Hepatocyte (in vitro differentiated cells): Measurements from ENCODE around the gene CCL14. TPM values are rescaled to one million over a fixed set of nuclear protein-coding genes. Genes with fewer than 3 reads are reported as not detected.
A peak's percentile ranks its signal among the peaks of the same experiment; 100 is the strongest.
"Not testable (repeated sequence)": the region's sequence is repeated elsewhere in the genome, so short reads cannot be mapped to it uniquely, and the experiment has no call there.

Experiments
- DNase-seq: peaks from one replicate; pipeline ENCODE4 v3.0.0-alpha.2; 2016; ENCODE audit warnings: low spot score
- H2AFZ ChIP-seq: fragments of 200-600 bp; sonication (generic); 2 replicates; pipeline ENCODE4 v1.6.0; 2016; ENCODE audit warnings: antibody characterized with exemption, mild to moderate bottlenecking
- H3K27ac ChIP-seq: fragments of 200-600 bp; sonication (generic); 2 replicates; pipeline ENCODE4 v1.5.1; 2016; ENCODE audit warnings: mild to moderate bottlenecking
- H3K27me3 ChIP-seq: fragments of 200-600 bp; sonication (generic); 2 replicates; pipeline ENCODE4 v1.6.1; 2016
- H3K36me3 ChIP-seq: fragments of 200-600 bp; sonication (generic); replicated peaks from 2 replicates; pipeline ENCODE4 v1.5.1; 2016; ENCODE audit warnings: low read depth; ENCODE audit not compliant: insufficient read depth
- H3K4me1 ChIP-seq: fragments of 200-600 bp; sonication (generic); 2 replicates; pipeline ENCODE4 v1.5.1; 2016; ENCODE audit warnings: mild to moderate bottlenecking, moderate library complexity; ENCODE audit not compliant: insufficient read depth
- H3K4me2 ChIP-seq: fragments of 200-600 bp; sonication (generic); 2 replicates; pipeline ENCODE4 v1.6.0; 2016
- H3K4me3 ChIP-seq: fragments of 200-600 bp; sonication (generic); 2 replicates; pipeline ENCODE4 v1.5.1; 2016; ENCODE audit warnings: mild to moderate bottlenecking
- H3K79me2 ChIP-seq: fragments of 200-600 bp; sonication (generic); 2 replicates; pipeline ENCODE4 v1.6.0; 2017; ENCODE audit warnings: mild to moderate bottlenecking
- H3K9me2 ChIP-seq: fragments of 200-600 bp; sonication (generic); replicated peaks from 2 replicates; pipeline ENCODE4 v1.6.0; 2017; ENCODE audit warnings: mild to moderate bottlenecking; ENCODE audit not compliant: insufficient read depth
- H3K9me3 ChIP-seq: fragments of 200-600 bp; sonication (generic); 2 replicates; pipeline ENCODE4 v1.5.1; 2016; ENCODE audit warnings: low read depth, mild to moderate bottlenecking
- H4K20me1 ChIP-seq: fragments of 200-600 bp; sonication (generic); 2 replicates; pipeline ENCODE4 v1.6.0; 2016; ENCODE audit warnings: mild to moderate bottlenecking; ENCODE audit not compliant: insufficient read depth, poor library complexity, severe bottlenecking
- CTCF ChIP-seq: fragments of 200-600 bp; sonication (generic); IDR thresholded peaks from 2 replicates; pipeline ENCODE4 v1.5.1; 2016; ENCODE audit warnings: antibody characterized with exemption, mild to moderate bottlenecking; ENCODE audit not compliant: poor library complexity
- EZH2 ChIP-seq: fragments of 200-600 bp; sonication (generic); IDR thresholded peaks from 2 replicates; pipeline ENCODE4 v1.6.1; 2016; ENCODE audit warnings: antibody characterized with exemption, mild to moderate bottlenecking, borderline replicate concordance
- EZH2phosphoT487 ChIP-seq: fragments of 200-600 bp; sonication (generic); IDR thresholded peaks from one replicate; pipeline ENCODE4 v1.6.1; 2018; ENCODE audit warnings: antibody characterized with exemption, mild to moderate bottlenecking, low read depth, moderate library complexity; ENCODE audit not compliant: unreplicated experiment, severe bottlenecking
- WGBS: methylation state at CpG from one replicate; pipeline ENCODE4 v1.1.6; 2016; ENCODE audit warnings: low lambda C conversion rate; ENCODE audit errors: missing lambda C conversion rate; 5-methylcytosine and 5-hydroxymethylcytosine counted together
- polyA plus RNA-seq: library from polyadenylated mRNA; unstranded; fragments of >200 nt; fragmentation: Nextera tagmentation; extraction: Ambion mirVana; gene quantifications from 2 replicates; pipeline ENCODE4 v1.2.1, GENCODE V29; 2016
- total RNA-seq: library from RNA; depleted of rRNA; stranded (reverse); fragments of >200 nt; gene quantifications from 2 replicates; pipeline ENCODE4 v1.2.3, GENCODE V29; 2014

The CCL14 gene
- total and polyA plus RNA-seq, 2 experiments from 2014 or later = 0.27 to 0.56 TPM

- Histone ChIP-seq H3K4me3 (no peak overlapping the region), H3K4me2 (peak overlapping the region; percentile 46), H3K27ac (peak overlapping the region; percentile 48), H4K20me1 (no peaks in the 10 kb centered on the region), H3K9me3 (no peaks in the 10 kb centered on the region), H3K36me3 (no peaks in the 10 kb centered on the region), H3K79me2 (no peaks in the 10 kb centered on the region), H2AFZ (peak overlapping the region; percentile 17), H3K4me1 (peaks cover 13% of the 10 kb centered on the region), H3K9me2 (no peaks in the 10 kb centered on the region), H3K27me3 (no peaks in the 10 kb centered on the region)
- TF ChIP-seq CTCF (no peak), EZH2phosphoT487 (no peak), EZH2 (no peak)
- DNase-seq = peak; percentile 31
- WGBS = 50% methylated on average over 9 of the region's 9 CpGs
These were observed 43.8 kb downstream of the CCL14 start for GRCh38 chr17:35942588-35943186.

- H3K4me2 ChIP-seq, H3K9me3 ChIP-seq, H3K27me3 ChIP-seq, H3K4me3 ChIP-seq, H3K9me2 ChIP-seq, H3K79me2 ChIP-seq, H3K27ac ChIP-seq, DNase-seq, H3K36me3 ChIP-seq, H2AFZ ChIP-seq, H4K20me1 ChIP-seq: not testable (repeated sequence)
- WGBS = 100% methylated on average over 2 of the region's 3 CpGs
- peaks cover 13% of the 10 kb centered on the region for H3K4me1 ChIP-seq
These were observed 48.0 kb downstream of the CCL14 start for GRCh38 chr17:35938492-35938891.

GRCh38 chr17:35936063-35936462 lies 50.5 kb downstream of the CCL14 start:
- Histone ChIP-seq H3K4me2 (no peak overlapping the region), H3K27ac (no peak overlapping the region), H3K79me2 (no peaks in the 10 kb centered on the region), H3K36me3 (no peaks in the 10 kb centered on the region), H3K9me2 (no peaks in the 10 kb centered on the region), H4K20me1 (no peaks in the 10 kb centered on the region), H3K4me1 (no peaks in the 10 kb centered on the region), H3K27me3 (no peaks in the 10 kb centered on the region), H3K9me3 (no peaks in the 10 kb centered on the region), H2AFZ (no peak overlapping the region), H3K4me3 (no peak overlapping the region)
- WGBS = 94% methylated on average over 5 of the region's 5 CpGs
- no peak for DNase-seq
- TF ChIP-seq EZH2phosphoT487 = no peak
- no peak for TF ChIP-seq CTCF
- no peak for TF ChIP-seq EZH2

GRCh38 chr17:35934760-35935159 lies 51.8 kb downstream of the CCL14 start:
- Histone ChIP-seq H3K9me2 (no peaks in the 10 kb centered on the region), H3K9me3 (no peaks in the 10 kb centered on the region), H2AFZ (no peak overlapping the region), H3K36me3 (no peaks in the 10 kb centered on the region), H3K27ac (no peak overlapping the region), H3K4me3 (no peak overlapping the region), H3K4me1 (no peaks in the 10 kb centered on the region), H3K27me3 (no peaks in the 10 kb centered on the region), H4K20me1 (no peaks in the 10 kb centered on the region), H3K79me2 (no peaks in the 10 kb centered on the region), H3K4me2 (no peak overlapping the region)
- DNase-seq = no peak
- no peak for TF ChIP-seq CTCF
- no peak for TF ChIP-seq EZH2
- WGBS = 86% methylated on average over 10 of the region's 10 CpGs

Other genes with a start within 250 kb of the CCL14 start
- gene GAS2L2, start 233.5 kb downstream of the CCL14 start, total RNA-seq = not detected in 2 replicates
- gene GAS2L2, start 233.5 kb downstream of the CCL14 start, polyA plus RNA-seq = not detected in 2 replicates
- gene C17orf50, start 225.8 kb downstream of the CCL14 start, total RNA-seq = not detected in 2 replicates
- gene C17orf50, start 225.8 kb downstream of the CCL14 start, polyA plus RNA-seq = not detected in 2 replicates
- gene MMP28, start 191.1 kb downstream of the CCL14 start, total RNA-seq = 11.2 and 18.0 TPM in 2 replicates
- gene MMP28, start 191.1 kb downstream of the CCL14 start, polyA plus RNA-seq = 10.8 and 12.0 TPM in 2 replicates
- 36.1 and 48.2 TPM in 2 replicates for gene TAF15, start 177.2 kb downstream of the CCL14 start, total RNA-seq
- 14.8 and 15.7 TPM in 2 replicates for gene TAF15, start 177.2 kb downstream of the CCL14 start, polyA plus RNA-seq
- gene HEATR9, start 117.8 kb downstream of the CCL14 start, total RNA-seq = not detected in 2 replicates
- gene HEATR9, start 117.8 kb downstream of the CCL14 start, polyA plus RNA-seq = not detected in 2 replicates
- gene CCL5, start 106.4 kb downstream of the CCL14 start, total RNA-seq = 0.72 and 1.4 TPM in 2 replicates
- 0.54 and 1.1 TPM in 2 replicates for gene CCL5, start 106.4 kb downstream of the CCL14 start, polyA plus RNA-seq
- gene RDM1, start 56.0 kb downstream of the CCL14 start, total RNA-seq = 0.80 and 0.87 TPM in 2 replicates
- 2.1 TPM in 1 of 2 replicates, not detected in the other for gene RDM1, start 56.0 kb downstream of the CCL14 start, polyA plus RNA-seq
- gene LYZL6, start 43.0 kb downstream of the CCL14 start, total RNA-seq = not detected in 2 replicates
- not detected in 2 replicates for gene LYZL6, start 43.0 kb downstream of the CCL14 start, polyA plus RNA-seq
- not detected in 2 replicates for gene CCL16, start 5.2 kb downstream of the CCL14 start, total RNA-seq
- not detected in 2 replicates for gene CCL16, start 5.2 kb downstream of the CCL14 start, polyA plus RNA-seq
- gene CCL15, start 14.8 kb upstream of the CCL14 start, total RNA-seq = 32.0 and 40.1 TPM in 2 replicates
- 39.0 and 42.2 TPM in 2 replicates for gene CCL15, start 14.8 kb upstream of the CCL14 start, polyA plus RNA-seq
- not detected in 2 replicates for gene CCL23, start 31.2 kb upstream of the CCL14 start, total RNA-seq
- gene CCL23, start 31.2 kb upstream of the CCL14 start, polyA plus RNA-seq = not detected in 2 replicates
- 1.5 and 3.6 TPM in 2 replicates for gene CCL18, start 77.5 kb upstream of the CCL14 start, total RNA-seq
- 10.2 and 17.6 TPM in 2 replicates for gene CCL18, start 77.5 kb upstream of the CCL14 start, polyA plus RNA-seq
- 9.2 and 12.7 TPM in 2 replicates for gene CCL3, start 103.4 kb upstream of the CCL14 start, total RNA-seq
- 17.0 and 22.2 TPM in 2 replicates for gene CCL3, start 103.4 kb upstream of the CCL14 start, polyA plus RNA-seq
- gene CCL4, start 117.1 kb upstream of the CCL14 start, total RNA-seq = 1.8 and 5.8 TPM in 2 replicates
- 9.4 and 21.1 TPM in 2 replicates for gene CCL4, start 117.1 kb upstream of the CCL14 start, polyA plus RNA-seq
- 2.0 TPM in 1 of 2 replicates, not detected in the other for gene TBC1D3B, start 189.9 kb upstream of the CCL14 start, total RNA-seq
- 4.7 and 7.8 TPM in 2 replicates for gene TBC1D3B, start 189.9 kb upstream of the CCL14 start, polyA plus RNA-seq
- gene CCL3L1, start 210.0 kb upstream of the CCL14 start, total RNA-seq = 4.6 and 5.7 TPM in 2 replicates
- gene CCL3L1, start 210.0 kb upstream of the CCL14 start, polyA plus RNA-seq = 7.1 and 9.6 TPM in 2 replicates
- 12.2 and 12.8 TPM in 2 replicates for gene CCL4L2, start 224.3 kb upstream of the CCL14 start, total RNA-seq
- gene CCL4L2, start 224.3 kb upstream of the CCL14 start, polyA plus RNA-seq = 20.8 and 78.8 TPM in 2 replicates